Skeletal muscle cell (primary cell): ENCODE measurements around the gene LSAMP.

ENCODE experiments used
- DNase-seq: peaks from one replicate; pipeline ENCODE4 v3.0.0-alpha.2; 2010; ENCODE audit warnings: low read depth
- H3K4me3 ChIP-seq: 2 replicates; pipeline ENCODE4 v1.5.1; 2011; ENCODE audit warnings: low read depth, mild to moderate bottlenecking, control low read depth, low read length, moderate library complexity

LSAMP gene

GRCh38 chr3:116048991-116049390 lies 396.3 kb downstream of the LSAMP start:
- DNase-seq = no peak
- H3K4me3 ChIP-seq = no peak overlapping the region

- no peak overlapping the region for H3K4me3 ChIP-seq
- no peak for DNase-seq
Measured at GRCh38 chr3:116046350-116046749, 398.9 kb downstream of the LSAMP start.

GRCh38 chr3:116045314-116045713 lies 400.0 kb downstream of the LSAMP start:
- H3K4me3 ChIP-seq = no peak overlapping the region
- no peak for DNase-seq

GRCh38 chr3:116040152-116040551 lies 405.1 kb downstream of the LSAMP start:
- no peak for DNase-seq
- no peak overlapping the region for H3K4me3 ChIP-seq

GRCh38 chr3:116039651-116039985 lies 405.7 kb downstream of the LSAMP start:
- no peak overlapping the region for H3K4me3 ChIP-seq
- DNase-seq = no peak

- H3K4me3 ChIP-seq = no peak overlapping the region
- no peak for DNase-seq
Measured at GRCh38 chr3:116038968-116039650, 406.2 kb downstream of the LSAMP start.

GRCh38 chr3:116037954-116038911 lies 407.1 kb downstream of the LSAMP start:
- H3K4me3 ChIP-seq = no peak overlapping the region
- no peak for DNase-seq

- DNase-seq = no peak
- H3K4me3 ChIP-seq = no peak overlapping the region
Measured at GRCh38 chr3:116035429-116035828, 409.9 kb downstream of the LSAMP start.

- DNase-seq = no peak
- no peak overlapping the region for H3K4me3 ChIP-seq
Measured at GRCh38 chr3:116034794-116035193, 410.5 kb downstream of the LSAMP start.

- DNase-seq = no peak
- H3K4me3 ChIP-seq = no peak overlapping the region
Measured at GRCh38 chr3:116034086-116034485, 411.2 kb downstream of the LSAMP start.

GRCh38 chr3:116033516-116033915 lies 411.8 kb downstream of the LSAMP start:
- no peak for DNase-seq
- no peak overlapping the region for H3K4me3 ChIP-seq

- DNase-seq = no peak
- H3K4me3 ChIP-seq = no peak overlapping the region
Measured at GRCh38 chr3:116032176-116032575, 413.1 kb downstream of the LSAMP start.

- H3K4me3 ChIP-seq = no peak overlapping the region
- DNase-seq = no peak
Measured at GRCh38 chr3:116030131-116030850, 415.0 kb downstream of the LSAMP start.

- H3K4me3 ChIP-seq = no peak overlapping the region
- no peak for DNase-seq
Measured at GRCh38 chr3:116029266-116029665, 416.0 kb downstream of the LSAMP start.

- no peak for DNase-seq
- no peak overlapping the region for H3K4me3 ChIP-seq
Measured at GRCh38 chr3:116028157-116028556, 417.1 kb downstream of the LSAMP start.

GRCh38 chr3:116020989-116021388 lies 424.3 kb downstream of the LSAMP start:
- no peak overlapping the region for H3K4me3 ChIP-seq
- DNase-seq = no peak

GRCh38 chr3:116020495-116020894 lies 424.8 kb downstream of the LSAMP start:
- no peak for DNase-seq

GRCh38 chr3:116019254-116019763 lies 426.0 kb downstream of the LSAMP start:
- H3K4me3 ChIP-seq = no peak overlapping the region
- DNase-seq = no peak

More at GRCh38 chr3:116020495-116020894, 424.8 kb downstream of the LSAMP start:
- H3K4me3 ChIP-seq = no peak overlapping the region

- no peak for DNase-seq
- no peak overlapping the region for H3K4me3 ChIP-seq
Measured at GRCh38 chr3:116018646-116019045, 426.6 kb downstream of the LSAMP start.

- no peak overlapping the region for H3K4me3 ChIP-seq
- no peak for DNase-seq
Measured at GRCh38 chr3:116015931-116016330, 429.4 kb downstream of the LSAMP start.
